Measurements from ENCODE around the gene PPIF.

Gene PPIF

DNA sequence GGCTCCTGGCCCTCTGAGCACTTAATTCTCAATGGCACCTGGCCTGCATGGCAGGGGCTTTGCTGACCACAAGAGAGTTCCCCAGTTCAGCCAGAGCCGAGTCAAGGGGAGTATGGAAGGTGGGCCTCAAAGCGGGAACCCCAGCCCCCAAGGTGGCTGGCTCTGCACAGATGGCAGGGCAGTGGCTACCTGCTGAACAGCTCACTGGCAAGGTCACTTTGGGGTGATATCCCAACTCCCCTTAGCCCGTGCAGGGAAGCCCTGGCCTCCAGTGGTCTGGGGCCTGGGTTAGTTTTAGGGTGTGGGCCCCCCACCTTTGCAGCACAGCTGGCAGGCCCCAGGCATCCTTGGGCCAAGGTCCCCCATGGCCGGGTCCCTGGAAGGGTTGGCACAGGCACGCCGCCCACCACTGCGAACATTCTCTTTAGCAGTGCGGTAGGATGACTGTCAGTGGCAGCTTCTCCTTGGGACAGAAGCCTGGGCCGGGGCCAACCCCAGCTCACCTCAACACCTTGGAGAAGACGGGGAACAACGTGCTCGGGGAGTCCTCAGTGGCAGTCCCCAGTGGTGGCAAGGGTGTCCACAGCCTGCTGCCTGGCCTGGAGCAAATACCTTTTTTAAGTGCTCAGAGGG lies 36.8 kb downstream of the PPIF start:
- CTCF ChIA-PET = interaction anchor here (1.3 to 2.7 kb wide), 2 partner anchors 10 to 16 kb away, joined by 5 to 11 read pairs; no protein-coding TSS in a partner anchor

DNA sequence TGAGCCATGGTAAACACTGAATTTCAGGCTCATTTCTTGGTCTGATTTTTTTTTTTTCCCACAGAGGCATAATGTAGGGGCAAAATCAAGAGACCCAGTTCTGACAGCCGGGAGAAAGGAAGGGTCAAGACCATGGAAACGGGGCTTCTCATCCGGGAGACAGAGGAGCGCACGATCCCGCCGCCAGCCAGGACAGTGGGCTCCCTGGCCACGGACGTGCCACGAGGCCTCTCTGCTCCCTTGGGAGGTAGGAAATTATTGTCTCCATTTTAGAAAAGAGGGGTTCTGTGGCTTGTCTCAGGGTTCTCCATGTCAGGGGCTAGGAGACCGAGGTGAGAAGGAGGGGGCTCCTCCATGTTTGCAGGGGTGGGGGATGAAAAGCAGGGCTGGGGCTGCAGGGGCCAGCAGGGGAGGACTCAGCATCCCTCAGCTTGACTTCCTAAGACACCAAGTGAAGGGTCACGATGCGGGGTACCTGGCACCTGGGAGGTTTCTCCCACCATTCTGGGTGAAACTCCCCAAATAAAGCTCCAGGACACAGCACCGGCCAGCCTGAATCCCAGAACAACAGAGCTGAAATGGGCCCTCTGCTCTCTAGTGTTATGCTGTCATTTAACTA lies 37.6 kb downstream of the PPIF start:
- Histone ChIP-seq H3K9me3 (ENCODE audit: control insufficient read depth, insufficient read depth, low read depth, low read length) (no peaks in the 10 kb centered on the region), H3K36me3 (ENCODE audit: control insufficient read depth in 2 of 2, insufficient read depth in 1 of 2, low read length in 2 of 2) (no peaks in the 10 kb centered on the region), H3K27ac (ENCODE audit: extremely low read depth, low read depth, low read length) (no peak overlapping the region), H3K4me3 (ENCODE audit: low read depth, low read length) (no peak overlapping the region), H3K4me1 (ENCODE audit: control insufficient read depth, insufficient read depth, low read length) (peaks cover 4% of the 10 kb centered on the region)
- POLR2A ChIA-PET = no interaction called here
- CTCF ChIA-PET = interaction anchor here (1.3 to 2.7 kb wide), 2 partner anchors 10 to 15 kb away, joined by 5 to 11 read pairs; no protein-coding TSS in a partner anchor
- TF ChIP-seq ZNF335 (tag by site-specific recombination; conservative IDR thresholded peaks at IDR 0.05) (no peak), ZNF488 (tag by site-specific recombination; IDR thresholded peaks at IDR 0.05) (no peak), ZNF138 (tag by site-specific recombination; IDR thresholded peaks at IDR 0.05; ENCODE audit: borderline replicate concordance) (no peak)
- TF ChIP-seq, protein P1, sequence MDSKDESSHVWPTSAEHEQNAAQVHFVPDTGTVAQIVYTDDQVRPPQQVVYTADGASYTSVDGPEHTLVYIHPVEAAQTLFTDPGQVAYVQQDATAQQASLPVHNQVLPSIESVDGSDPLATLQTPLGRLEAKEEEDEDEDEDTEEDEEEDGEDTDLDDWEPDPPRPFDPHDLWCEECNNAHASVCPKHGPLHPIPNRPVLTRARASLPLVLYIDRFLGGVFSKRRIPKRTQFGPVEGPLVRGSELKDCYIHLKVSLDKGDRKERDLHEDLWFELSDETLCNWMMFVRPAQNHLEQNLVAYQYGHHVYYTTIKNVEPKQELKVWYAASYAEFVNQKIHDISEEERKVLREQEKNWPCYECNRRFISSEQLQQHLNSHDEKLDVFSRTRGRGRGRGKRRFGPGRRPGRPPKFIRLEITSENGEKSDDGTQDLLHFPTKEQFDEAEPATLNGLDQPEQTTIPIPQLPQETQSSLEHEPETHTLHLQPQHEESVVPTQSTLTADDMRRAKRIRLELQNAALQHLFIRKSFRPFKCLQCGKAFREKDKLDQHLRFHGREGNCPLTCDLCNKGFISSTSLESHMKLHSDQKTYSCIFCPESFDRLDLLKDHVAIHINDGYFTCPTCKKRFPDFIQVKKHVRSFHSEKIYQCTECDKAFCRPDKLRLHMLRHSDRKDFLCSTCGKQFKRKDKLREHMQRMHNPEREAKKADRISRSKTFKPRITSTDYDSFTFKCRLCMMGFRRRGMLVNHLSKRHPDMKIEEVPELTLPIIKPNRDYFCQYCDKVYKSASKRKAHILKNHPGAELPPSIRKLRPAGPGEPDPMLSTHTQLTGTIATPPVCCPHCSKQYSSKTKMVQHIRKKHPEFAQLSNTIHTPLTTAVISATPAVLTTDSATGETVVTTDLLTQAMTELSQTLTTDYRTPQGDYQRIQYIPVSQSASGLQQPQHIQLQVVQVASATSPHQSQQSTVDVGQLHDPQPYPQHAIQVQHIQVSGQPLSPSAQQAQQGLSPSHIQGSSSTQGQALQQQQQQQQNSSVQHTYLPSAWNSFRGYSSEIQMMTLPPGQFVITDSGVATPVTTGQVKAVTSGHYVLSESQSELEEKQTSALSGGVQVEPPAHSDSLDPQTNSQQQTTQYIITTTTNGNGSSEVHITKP (tag by site-specific recombination; IDR thresholded peaks at IDR 0.05) = no peak
- TF ChIP-seq, protein P2, sequence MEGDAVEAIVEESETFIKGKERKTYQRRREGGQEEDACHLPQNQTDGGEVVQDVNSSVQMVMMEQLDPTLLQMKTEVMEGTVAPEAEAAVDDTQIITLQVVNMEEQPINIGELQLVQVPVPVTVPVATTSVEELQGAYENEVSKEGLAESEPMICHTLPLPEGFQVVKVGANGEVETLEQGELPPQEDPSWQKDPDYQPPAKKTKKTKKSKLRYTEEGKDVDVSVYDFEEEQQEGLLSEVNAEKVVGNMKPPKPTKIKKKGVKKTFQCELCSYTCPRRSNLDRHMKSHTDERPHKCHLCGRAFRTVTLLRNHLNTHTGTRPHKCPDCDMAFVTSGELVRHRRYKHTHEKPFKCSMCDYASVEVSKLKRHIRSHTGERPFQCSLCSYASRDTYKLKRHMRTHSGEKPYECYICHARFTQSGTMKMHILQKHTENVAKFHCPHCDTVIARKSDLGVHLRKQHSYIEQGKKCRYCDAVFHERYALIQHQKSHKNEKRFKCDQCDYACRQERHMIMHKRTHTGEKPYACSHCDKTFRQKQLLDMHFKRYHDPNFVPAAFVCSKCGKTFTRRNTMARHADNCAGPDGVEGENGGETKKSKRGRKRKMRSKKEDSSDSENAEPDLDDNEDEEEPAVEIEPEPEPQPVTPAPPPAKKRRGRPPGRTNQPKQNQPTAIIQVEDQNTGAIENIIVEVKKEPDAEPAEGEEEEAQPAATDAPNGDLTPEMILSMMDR (tag by site-specific recombination; IDR thresholded peaks at IDR 0.05) = no peak

More for the DNA sequence above, 36.8 kb downstream of the PPIF start:
- no peak overlapping the region for H3K27ac ChIP-seq (ENCODE audit: extremely low read depth, low read depth, low read length)
- POLR2A ChIA-PET = no interaction called here
- peaks cover 4% of the 10 kb centered on the region for H3K4me1 ChIP-seq (ENCODE audit: control insufficient read depth, insufficient read depth, low read length)
- H3K9me3 ChIP-seq (ENCODE audit: control insufficient read depth, insufficient read depth, low read depth, low read length) = no peaks in the 10 kb centered on the region
- no peak overlapping the region for H3K4me3 ChIP-seq (ENCODE audit: low read depth, low read length)
- TF ChIP-seq ZBTB8A (tag by site-specific recombination; IDR thresholded peaks at IDR 0.05) (no peak), ZNF473 (tag by site-specific recombination; IDR thresholded peaks at IDR 0.05) (no peak), ZNF639 (tag by site-specific recombination; IDR thresholded peaks at IDR 0.05) (no peak), IKZF3 (tag by site-specific recombination; IDR thresholded peaks at IDR 0.05) (no peak), YY1 (tag by site-specific recombination; IDR thresholded peaks at IDR 0.05) (no peak), ZNF830 (tag by site-specific recombination; IDR thresholded peaks at IDR 0.05; ENCODE audit: low read depth) (no peak), ZNF10 (tag by site-specific recombination; IDR thresholded peaks at IDR 0.05) (no peak), ZNF501 (tag by site-specific recombination; IDR thresholded peaks at IDR 0.05) (no peak), TCF7L2 (IDR thresholded peaks at IDR 0.05; ENCODE audit: borderline replicate concordance, low read depth, low read length) (no peak), SCRT1 (tag by site-specific recombination; IDR thresholded peaks at IDR 0.05; ENCODE audit: borderline replicate concordance) (no peak), ZNF843 (tag by site-specific recombination; IDR thresholded peaks at IDR 0.05) (no peak), ZNF211 (tag by site-specific recombination; IDR thresholded peaks at IDR 0.05; ENCODE audit: low read depth) (no peak), ZNF175 (tag by site-specific recombination; IDR thresholded peaks at IDR 0.05) (no peak)
- TF ChIP-seq, protein P3, sequence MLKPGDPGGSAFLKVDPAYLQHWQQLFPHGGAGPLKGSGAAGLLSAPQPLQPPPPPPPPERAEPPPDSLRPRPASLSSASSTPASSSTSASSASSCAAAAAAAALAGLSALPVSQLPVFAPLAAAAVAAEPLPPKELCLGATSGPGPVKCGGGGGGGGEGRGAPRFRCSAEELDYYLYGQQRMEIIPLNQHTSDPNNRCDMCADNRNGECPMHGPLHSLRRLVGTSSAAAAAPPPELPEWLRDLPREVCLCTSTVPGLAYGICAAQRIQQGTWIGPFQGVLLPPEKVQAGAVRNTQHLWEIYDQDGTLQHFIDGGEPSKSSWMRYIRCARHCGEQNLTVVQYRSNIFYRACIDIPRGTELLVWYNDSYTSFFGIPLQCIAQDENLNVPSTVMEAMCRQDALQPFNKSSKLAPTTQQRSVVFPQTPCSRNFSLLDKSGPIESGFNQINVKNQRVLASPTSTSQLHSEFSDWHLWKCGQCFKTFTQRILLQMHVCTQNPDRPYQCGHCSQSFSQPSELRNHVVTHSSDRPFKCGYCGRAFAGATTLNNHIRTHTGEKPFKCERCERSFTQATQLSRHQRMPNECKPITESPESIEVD (tag by site-specific recombination; IDR thresholded peaks at IDR 0.05) = no peak
- TF ChIP-seq, protein P1 (tag by site-specific recombination; IDR thresholded peaks at IDR 0.05) = no peak
- H3K36me3 ChIP-seq (ENCODE audit: control insufficient read depth in 2 of 2, insufficient read depth in 1 of 2, low read length in 2 of 2) = no peaks in the 10 kb centered on the region
